Fibroblast of villous mesenchyme (primary cell): ENCODE results near the gene PPIL6. TPM values are rescaled to one million over a fixed set of nuclear protein-coding genes. Genes with fewer than 3 reads are reported as not detected.

Experiments used
- DNase-seq: peaks from one replicate; pipeline ENCODE4 v3.0.0-alpha.2; 2010; ENCODE audit warnings: low read depth
- H3K4me3 ChIP-seq: 2 replicates; pipeline ENCODE4 v1.5.1; 2011; ENCODE audit warnings: low read depth, mild to moderate bottlenecking, low read length
- CTCF ChIP-seq: IDR thresholded peaks from 2 replicates; pipeline ENCODE4 v1.5.1; 2012; ENCODE audit warnings: low read depth, mild to moderate bottlenecking, low read length; ENCODE audit not compliant: insufficient read depth
- total RNA-seq: library from RNA; depleted of rRNA; stranded (reverse); fragments of >200 nt; gene quantifications from 2 replicates; pipeline ENCODE4 v1.2.3, GENCODE V29; 2012

The PPIL6 gene
- total RNA-seq, 1 donor: 1.7 TPM

DNA sequence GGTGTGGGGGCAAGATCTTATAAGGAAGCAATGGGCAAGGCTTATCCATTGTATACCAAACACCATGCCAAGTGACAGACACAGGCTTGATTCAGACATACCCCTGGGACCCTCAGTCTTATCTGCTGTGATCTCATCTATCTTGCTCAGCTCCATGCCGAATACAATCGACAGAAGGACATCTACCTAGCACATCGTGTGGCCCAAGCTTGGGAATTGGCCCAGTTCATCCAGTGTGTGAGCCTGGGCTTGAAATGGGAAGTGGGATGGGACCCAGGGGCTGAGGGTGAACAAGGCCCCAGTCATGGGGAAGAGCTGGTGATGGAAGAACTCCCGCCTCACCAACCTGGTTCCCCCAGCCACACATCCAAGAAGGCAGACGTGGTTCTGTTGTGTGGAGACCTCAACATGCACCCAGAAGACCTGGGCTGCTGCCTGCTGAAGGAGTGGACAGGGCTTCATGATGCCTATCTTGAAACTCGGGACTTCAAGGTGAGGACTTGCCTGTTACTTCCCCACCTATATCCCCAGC, 2.0 kb upstream of the PPIL6 start:
- H3K4me3 ChIP-seq: no peak overlapping the region
- TF ChIP-seq CTCF: no peak
- no peak for DNase-seq

GRCh38 chr6:109441069-109441816, 815 bp upstream of the PPIL6 start:
- DNase-seq: peak; percentile 47
- no peak for TF ChIP-seq CTCF
- H3K4me3 ChIP-seq: peak overlapping the region; percentile 76

GRCh38 chr6:109436041-109436440, 4.4 kb downstream of the PPIL6 start:
- no peak for DNase-seq
- no peak for TF ChIP-seq CTCF
- no peak overlapping the region for H3K4me3 ChIP-seq

- TF ChIP-seq CTCF: no peak
- no peak overlapping the region for H3K4me3 ChIP-seq
- peak; percentile 81 for DNase-seq
These were observed 6.0 kb downstream of the PPIL6 start for GRCh38 chr6:109434456-109434855.

GRCh38 chr6:109429496-109429895, 10.9 kb downstream of the PPIL6 start:
- no peak for DNase-seq
- H3K4me3 ChIP-seq: no peak overlapping the region
- no peak for TF ChIP-seq CTCF

DNA sequence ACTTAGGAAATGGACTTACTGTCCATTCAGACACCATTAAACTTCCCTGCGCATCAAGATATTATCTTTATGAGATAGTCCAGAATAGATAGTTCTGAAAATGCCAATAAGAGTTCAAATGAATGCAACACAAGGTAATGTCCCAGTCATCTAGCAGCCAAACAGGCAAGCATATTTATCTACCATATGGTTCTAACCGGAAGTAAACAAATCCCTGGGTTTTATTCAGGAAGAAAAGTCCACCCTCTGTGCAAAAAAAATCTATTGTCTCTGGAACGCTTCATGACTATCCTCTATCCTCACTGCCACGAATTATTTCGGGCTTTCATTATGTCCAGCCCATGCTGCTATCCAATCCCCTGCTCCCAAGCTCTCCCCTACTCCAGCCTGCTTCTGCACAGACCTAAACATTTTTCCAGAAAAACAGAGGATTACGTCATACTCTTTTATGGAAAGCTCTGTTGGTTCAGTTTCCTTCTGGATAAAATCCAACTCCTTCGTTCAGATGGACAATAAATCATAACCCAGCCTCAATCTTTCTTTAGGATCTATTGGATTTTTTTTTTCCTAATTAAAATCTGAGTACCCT, 11.4 kb downstream of the PPIL6 start:
- no peak for TF ChIP-seq CTCF
- peak overlapping the region; percentile 18 for H3K4me3 ChIP-seq
- DNase-seq: peak; percentile 87
